Measurements from ENCODE around the gene RASA2. TPM values are rescaled to one million over a fixed set of nuclear protein-coding genes. Genes with fewer than 3 reads are reported as not detected.

The RASA2 gene
- total RNA-seq, 1 donor from 2014 or later = 7.7 TPM

- H3K4me3 ChIP-seq = no peak overlapping the region
- peaks cover 21 to 35% of the 10 kb centered on the region in 2 donors for H3K36me3 ChIP-seq
- no peak for TF ChIP-seq CTCF (IDR thresholded peaks at IDR 0.05)
- H3K4me1 ChIP-seq = peaks cover 0 to 29% of the 10 kb centered on the region in 2 donors
- H3K9me3 ChIP-seq = no peaks in the 10 kb centered on the region
- intact Hi-C loops (cut with DNase I) = no loop called here
- no peak for DNase-seq (ENCODE audit: low spot score in 2 of 2)
- no peaks in the 10 kb centered on the region for H3K27me3 ChIP-seq
- H3K27ac ChIP-seq = peak overlapping the region in 1 of 2 donors; percentile 1
Observed at GRCh38 chr3:141447383-141447782, 39.4 kb upstream of the RASA2 start.

GRCh38 chr3:141448606-141449220 lies 38.1 kb upstream of the RASA2 start:
- Histone ChIP-seq H3K27ac (peak overlapping the region; percentile 60 to 62), H3K27me3 (no peaks in the 10 kb centered on the region), H3K9me3 (no peaks in the 10 kb centered on the region), H3K36me3 (peaks cover 18 to 24% of the 10 kb centered on the region in 2 donors), H3K4me3 (no peak overlapping the region), H3K4me1 (peaks cover 0 to 21% of the 10 kb centered on the region in 2 donors)
- intact Hi-C loops (cut with DNase I) = no loop called here
- no peak for TF ChIP-seq CTCF (IDR thresholded peaks at IDR 0.05)
- no peak for DNase-seq (ENCODE audit: low spot score in 2 of 2)

- TF ChIP-seq CTCF (IDR thresholded peaks at IDR 0.05) = no peak
- no peaks in the 10 kb centered on the region for H3K27me3 ChIP-seq
- H3K36me3 ChIP-seq = peaks cover 11 to 17% of the 10 kb centered on the region in 2 donors
- H3K9me3 ChIP-seq = no peaks in the 10 kb centered on the region
- no peak for DNase-seq (ENCODE audit: low spot score in 2 of 2)
- intact Hi-C loops (cut with DNase I) = no loop called here
- H3K27ac ChIP-seq = peak overlapping the region; percentile 60 to 62
- peaks cover 0 to 22% of the 10 kb centered on the region in 2 donors for H3K4me1 ChIP-seq
- H3K4me3 ChIP-seq = no peak overlapping the region
Observed at GRCh38 chr3:141449424-141449823, 37.4 kb upstream of the RASA2 start.

GRCh38 chr3:141450727-141451375 lies 36.0 kb upstream of the RASA2 start:
- no peak for TF ChIP-seq CTCF (IDR thresholded peaks at IDR 0.05)
- peak overlapping the region; percentile 60 to 62 for H3K27ac ChIP-seq
- intact Hi-C loops (cut with DNase I) = loop anchor here (1.0 to 10.0 kb wide), 3 partner anchors 49 to 424 kb away; partner anchors contain the start of gene ATP1B3
- no peak for DNase-seq (ENCODE audit: low spot score in 2 of 2)
- H3K27me3 ChIP-seq = no peaks in the 10 kb centered on the region
- H3K36me3 ChIP-seq = peaks cover 0 to 4% of the 10 kb centered on the region in 2 donors
- H3K4me3 ChIP-seq = no peak overlapping the region
- H3K4me1 ChIP-seq = peaks cover 0 to 26% of the 10 kb centered on the region in 2 donors
- no peaks in the 10 kb centered on the region for H3K9me3 ChIP-seq

- peak; percentile 66 to 86 (median 73) for TF ChIP-seq CTCF (IDR thresholded peaks at IDR 0.05)
- Histone ChIP-seq H3K4me3 (no peak overlapping the region), H3K9me3 (no peaks in the 10 kb centered on the region), H3K4me1 (peaks cover 0 to 26% of the 10 kb centered on the region in 2 donors), H3K36me3 (no peaks in the 10 kb centered on the region), H3K27ac (peak overlapping the region; percentile 20 to 27), H3K27me3 (no peaks in the 10 kb centered on the region)
- intact Hi-C loops (cut with DNase I) = loop anchor here (1.0 to 10.0 kb wide), 4 partner anchors 50 to 423 kb away; partner anchors contain the start of gene ATP1B3
- no peak for DNase-seq (ENCODE audit: low spot score in 2 of 2)
Observed at GRCh38 chr3:141452045-141452444, 34.8 kb upstream of the RASA2 start.

Measured in ascending aorta (tissue), 2 donors.